Activated CD8-positive, alpha-beta T cell treated with anti-CD3 and anti-CD28 coated beads for 36 hours (primary cell): Measurements from ENCODE around the gene RFX2. TPM values are rescaled to one million over a fixed set of nuclear protein-coding genes. Genes with fewer than 3 reads are reported as not detected.

ENCODE experiments used
- ATAC-seq: fragments of 200-7000 bp; cut with Tn5 transposase; one replicate; pipeline ENCODE4 v1.10.0; 2021; ENCODE audit warnings: mild to moderate bottlenecking, moderate library complexity
- CTCF ChIA-PET: fragments of 350-600 bp; sonication (Branson Sonifier 250); formaldehyde crosslinking; loops from one replicate; lab custom pipeline; 2021; ENCODE audit warnings: antibody characterized with exemption; lab: Charles Lee
- POLR2A ChIA-PET: fragments of 350-600 bp; sonication (Branson Sonifier 250); formaldehyde crosslinking; loops from one replicate; lab custom pipeline; 2021; ENCODE audit warnings: antibody characterized with exemption; lab: Charles Lee
- DNase-seq: peaks from one replicate; pipeline ENCODE4 v3.0.0-alpha.2; 2020
- H3K27ac Mint-ChIP-seq: one replicate; pipeline ENCODE4 v1.8.0; 2021; ENCODE audit warnings: mild to moderate bottlenecking, mixed read lengths
- H3K27me3 Mint-ChIP-seq: one replicate; pipeline ENCODE4 v1.8.0; 2021; ENCODE audit warnings: mixed read lengths
- H3K36me3 Mint-ChIP-seq: one replicate; pipeline ENCODE4 v1.8.0; 2021; ENCODE audit warnings: low read depth, mixed read lengths
- H3K4me1 Mint-ChIP-seq: one replicate; pipeline ENCODE4 v1.8.0; 2021; ENCODE audit warnings: low read depth, mixed read lengths
- H3K4me3 Mint-ChIP-seq: one replicate; pipeline ENCODE4 v1.8.0; 2021; ENCODE audit warnings: mild to moderate bottlenecking, moderate library complexity, mixed read lengths
- H3K9me3 Mint-ChIP-seq: one replicate; pipeline ENCODE4 v1.8.0; 2021; ENCODE audit warnings: mixed read lengths
- intact Hi-C: fragments of 100-400 bp; cut with micrococcal nuclease; formaldehyde crosslinking; loops from one replicate; pipeline ENCODE4 v1.10.0; 2022
- total RNA-seq, 2 experiments: library from RNA; stranded (reverse); gene quantifications; one replicate each; pipeline ENCODE4 v1.2.3, GENCODE V29; 2021
- TF ChIP-seq, protein P1 (sequence below): fragments of 200-600 bp; IDR thresholded peaks from one replicate; pipeline ENCODE4 v1.8.0; 2022; ENCODE audit warnings: antibody characterized with exemption, mild to moderate bottlenecking

RFX2 gene
- total RNA-seq, 2 experiments from 2014 or later: 8.9 to 10.5 TPM

GRCh38 chr19:5955636-5955935 is 154.7 kb downstream of the RFX2 start:
- TF ChIP-seq, protein P1, sequence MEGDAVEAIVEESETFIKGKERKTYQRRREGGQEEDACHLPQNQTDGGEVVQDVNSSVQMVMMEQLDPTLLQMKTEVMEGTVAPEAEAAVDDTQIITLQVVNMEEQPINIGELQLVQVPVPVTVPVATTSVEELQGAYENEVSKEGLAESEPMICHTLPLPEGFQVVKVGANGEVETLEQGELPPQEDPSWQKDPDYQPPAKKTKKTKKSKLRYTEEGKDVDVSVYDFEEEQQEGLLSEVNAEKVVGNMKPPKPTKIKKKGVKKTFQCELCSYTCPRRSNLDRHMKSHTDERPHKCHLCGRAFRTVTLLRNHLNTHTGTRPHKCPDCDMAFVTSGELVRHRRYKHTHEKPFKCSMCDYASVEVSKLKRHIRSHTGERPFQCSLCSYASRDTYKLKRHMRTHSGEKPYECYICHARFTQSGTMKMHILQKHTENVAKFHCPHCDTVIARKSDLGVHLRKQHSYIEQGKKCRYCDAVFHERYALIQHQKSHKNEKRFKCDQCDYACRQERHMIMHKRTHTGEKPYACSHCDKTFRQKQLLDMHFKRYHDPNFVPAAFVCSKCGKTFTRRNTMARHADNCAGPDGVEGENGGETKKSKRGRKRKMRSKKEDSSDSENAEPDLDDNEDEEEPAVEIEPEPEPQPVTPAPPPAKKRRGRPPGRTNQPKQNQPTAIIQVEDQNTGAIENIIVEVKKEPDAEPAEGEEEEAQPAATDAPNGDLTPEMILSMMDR: no peak
- Mint-ChIP-seq H3K36me3 (peaks cover 41% of the 10 kb centered on the region), H3K27ac (peak overlapping the region; percentile 62), H3K4me1 (peaks cover 91% of the 10 kb centered on the region), H3K4me3 (no peak overlapping the region), H3K27me3 (no peaks in the 10 kb centered on the region), H3K9me3 (no peaks in the 10 kb centered on the region)
- ATAC-seq: no peak
- intact Hi-C loops: no loop called here
- CTCF ChIA-PET: interaction anchor here (2.0 to 10.7 kb wide), 2 partner anchors 14 to 53 kb away, joined by 6 to 108 read pairs; partner anchors contain the start of gene NDUFA11
- no peak for DNase-seq
- POLR2A ChIA-PET: no interaction called here

- Mint-ChIP-seq H3K4me1 (peaks cover 91% of the 10 kb centered on the region), H3K4me3 (peak overlapping the region; percentile 41), H3K36me3 (peaks cover 53% of the 10 kb centered on the region), H3K27me3 (no peaks in the 10 kb centered on the region), H3K27ac (peak overlapping the region; percentile 96), H3K9me3 (no peaks in the 10 kb centered on the region)
- intact Hi-C loops: no loop called here
- TF ChIP-seq, protein P1: no peak
- POLR2A ChIA-PET: interaction anchor here (1.6 kb wide), 1 partner anchor 26 kb away, joined by 3 read pairs; no protein-coding TSS in a partner anchor
- ATAC-seq: no peak
- DNase-seq: no peak
- CTCF ChIA-PET: interaction anchor here (0.9 to 10.7 kb wide), 2 partner anchors 15 to 166 kb away, joined by 4 to 108 read pairs; no protein-coding TSS in a partner anchor
These were observed 156.0 kb downstream of the RFX2 start for GRCh38 chr19:5954293-5954692.

DNA sequence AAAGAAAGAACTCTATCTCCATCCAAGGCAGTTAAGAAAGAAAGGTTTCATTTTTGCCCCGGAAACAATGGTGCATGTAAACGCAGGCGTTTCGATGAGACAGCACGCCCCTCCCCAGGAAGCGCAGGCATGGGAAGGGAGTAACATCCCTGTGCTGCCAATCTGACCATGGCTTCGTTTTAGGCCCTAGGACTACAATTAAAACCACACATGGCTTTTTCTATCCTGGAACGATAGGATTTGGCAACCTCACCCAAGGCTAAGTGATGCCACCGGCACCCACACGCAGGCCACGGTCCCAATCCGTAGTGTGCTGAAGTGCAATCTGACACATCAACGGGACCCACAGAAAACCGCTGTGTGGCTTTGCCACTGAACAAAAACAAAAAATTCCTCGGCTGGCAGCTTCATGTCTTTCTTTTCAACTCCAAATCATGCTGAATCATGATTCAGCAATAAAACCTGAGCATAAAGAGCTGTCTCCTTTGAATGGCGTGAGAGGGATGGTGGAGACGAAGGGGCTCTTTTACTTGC is 156.6 kb downstream of the RFX2 start:
- H3K36me3 Mint-ChIP-seq: peaks cover 57% of the 10 kb centered on the region

DNA sequence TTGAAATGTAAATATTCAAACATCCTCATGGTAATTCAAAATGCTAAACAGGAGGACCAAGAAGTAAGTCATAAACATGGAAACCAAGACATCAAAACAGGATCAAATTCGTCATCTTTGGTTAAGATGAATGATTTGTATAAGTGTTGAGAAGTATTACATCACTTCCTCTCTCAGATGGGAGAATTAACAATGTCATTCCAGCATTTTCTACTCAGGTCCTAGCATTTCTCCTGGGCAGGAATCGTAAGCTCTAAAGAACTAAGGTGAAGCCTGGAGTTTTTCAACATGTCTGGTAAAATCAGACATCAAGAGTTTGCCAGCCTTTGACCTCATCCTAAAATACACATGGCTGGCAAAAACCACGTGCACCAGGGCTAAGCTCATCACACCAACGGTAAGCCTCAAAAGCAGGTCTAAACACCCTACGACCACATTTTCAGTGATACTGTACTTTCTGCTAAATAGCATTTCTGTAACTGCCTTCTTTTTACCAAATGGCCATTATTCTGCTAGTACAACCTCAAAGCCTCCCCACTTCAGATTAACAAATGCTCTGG is 157.2 kb downstream of the RFX2 start:
- Mint-ChIP-seq H3K9me3 (no peaks in the 10 kb centered on the region), H3K36me3 (peaks cover 58% of the 10 kb centered on the region), H3K4me3 (peak overlapping the region; percentile 41), H3K27ac (peak overlapping the region; percentile 96), H3K4me1 (peaks cover 90% of the 10 kb centered on the region), H3K27me3 (no peaks in the 10 kb centered on the region)
- TF ChIP-seq, protein P1: no peak
- CTCF ChIA-PET: interaction anchor here (0.6 to 10.7 kb wide), 5 partner anchors 16 to 173 kb away, joined by 3 to 108 read pairs (median 3); no protein-coding TSS in a partner anchor
- no peak for ATAC-seq
- POLR2A ChIA-PET: interaction anchor here (0.8 to 1.8 kb wide), 7 partner anchors 10 to 330 kb away, joined by 3 to 11 read pairs (median 4); partner anchors contain the start of genes RANBP3, SAFB and SAFB2
- DNase-seq: peak; percentile 38
- intact Hi-C loops: no loop called here

More for the DNA sequence above, 156.6 kb downstream of the RFX2 start:
- ChIA-PET CTCF (interaction anchor here (0.8 to 10.7 kb wide), 4 partner anchors 16 to 173 kb away, joined by 3 to 108 read pairs (median 4); no protein-coding TSS in a partner anchor), POLR2A (interaction anchor here (1.2 to 1.8 kb wide), 5 partner anchors 9 to 26 kb away, joined by 3 to 8 read pairs (median 4); partner anchors contain the start of gene RANBP3)
- Mint-ChIP-seq H3K27me3 (no peaks in the 10 kb centered on the region), H3K9me3 (no peaks in the 10 kb centered on the region), H3K27ac (peak overlapping the region; percentile 96), H3K4me1 (peaks cover 91% of the 10 kb centered on the region), H3K4me3 (peak overlapping the region; percentile 41)
- DNase-seq (peak; percentile 64), ATAC-seq (peak; percentile 23)
- TF ChIP-seq, protein P1: no peak
- intact Hi-C loops: no loop called here
